PC-3 (cell line): ENCODE measurements around the gene SUSD3. TPM values are rescaled to one million over a fixed set of nuclear protein-coding genes. Genes with fewer than 3 reads are reported as not detected.

Source experiments
- ATAC-seq: fragments of 200-7000 bp; cut with Tn5 transposase; 2 replicates; pipeline ENCODE4 v1.9.1; 2020; ENCODE audit warnings: mild to moderate bottlenecking, moderate library complexity
- BruUV-seq: library from RNA; stranded (reverse); fragments of 400-500 nt; replicated peaks from 2 replicates; lab custom pipeline; 2021; lab: Mats Ljungman, UMichigan
- CTCF ChIA-PET: fragments of 300-600 bp; sonication (Branson Sonifier 250); formaldehyde crosslinking; loops from one replicate; lab custom pipeline; 2022; ENCODE audit warnings: antibody characterized with exemption; lab: Charles Lee
- POLR2A ChIA-PET: fragments of 300-600 bp; sonication (Branson Sonifier 250); formaldehyde crosslinking; loops from one replicate; lab custom pipeline; 2022; ENCODE audit warnings: antibody characterized with exemption; ENCODE audit not compliant: unreplicated experiment; lab: Charles Lee
- DNase-seq: peaks from one replicate; pipeline ENCODE4 v3.0.0-alpha.2; 2015
- H2AFZ ChIP-seq: fragments of 300-600 bp; sonication (generic); 2 replicates; pipeline ENCODE4 v1.6.0; 2016; ENCODE audit warnings: antibody characterized with exemption, low read length
- H3F3A ChIP-seq: fragments of 300-600 bp; sonication (generic); one replicate; pipeline ENCODE4 v1.6.0; 2017; ENCODE audit warnings: antibody characterized with exemption, low read length, control low read depth, mild to moderate bottlenecking; ENCODE audit not compliant: unreplicated experiment
- H3K27ac ChIP-seq: fragments of 300-600 bp; sonication (generic); 2 replicates; pipeline ENCODE4 v1.5.1; 2016; ENCODE audit warnings: mild to moderate bottlenecking, low read length
- H3K27me3 ChIP-seq: fragments of 300-600 bp; sonication (generic); 2 replicates; pipeline ENCODE4 v1.6.1; 2016; ENCODE audit warnings: low read length, mixed read lengths
- H3K36me3 ChIP-seq: fragments of 300-600 bp; sonication (generic); 2 replicates; pipeline ENCODE4 v1.6.1; 2016; ENCODE audit warnings: low read depth, mixed run types, low read length, mixed read lengths
- H3K4me1 ChIP-seq: fragments of 300-600 bp; sonication (generic); 2 replicates; pipeline ENCODE4 v1.5.1; 2016; ENCODE audit warnings: low read length; ENCODE audit not compliant: insufficient read depth
- H3K4me2 ChIP-seq: fragments of 300-600 bp; sonication (generic); 2 replicates; pipeline ENCODE4 v1.6.0; 2016; ENCODE audit warnings: low read length
- H3K4me3 ChIP-seq: fragments of 300-600 bp; sonication (generic); 2 replicates; pipeline ENCODE4 v1.5.1; 2016; ENCODE audit warnings: mild to moderate bottlenecking, low read length, mixed read lengths
- H3K79me2 ChIP-seq: fragments of 300-600 bp; sonication (generic); 2 replicates; pipeline ENCODE4 v1.6.1; 2017; ENCODE audit warnings: low read length, mixed read lengths
- H3K9ac ChIP-seq: fragments of 300-600 bp; sonication (generic); 2 replicates; pipeline ENCODE4 v1.6.0; 2016; ENCODE audit warnings: mild to moderate bottlenecking, low read length
- H3K9me2 ChIP-seq: fragments of 300-600 bp; sonication (generic); replicated peaks from 2 replicates; pipeline ENCODE4 v1.6.1; 2016; ENCODE audit warnings: mixed run types, low read length, mixed read lengths
- H3K9me3 ChIP-seq: fragments of 300-600 bp; sonication (generic); 2 replicates; pipeline ENCODE4 v1.6.1; 2016; ENCODE audit warnings: low read length, mixed read lengths
- H4K20me1 ChIP-seq: fragments of 300-600 bp; sonication (generic); 2 replicates; pipeline ENCODE4 v1.6.1; 2016; ENCODE audit warnings: low read length, mixed read lengths
- CTCF ChIP-seq: fragments of 300-600 bp; sonication (generic); conservative IDR thresholded peaks from 2 replicates; pipeline ENCODE4 v1.5.1; 2017; ENCODE audit warnings: antibody characterized with exemption, low read depth, mild to moderate bottlenecking, low read length
- EZH2 ChIP-seq: fragments of 300-600 bp; sonication (generic); IDR thresholded peaks from one replicate; pipeline ENCODE4 v1.6.1; 2017; ENCODE audit warnings: antibody characterized with exemption, mild to moderate bottlenecking, low read length; ENCODE audit not compliant: unreplicated experiment
- EZH2phosphoT487 ChIP-seq: fragments of 300-600 bp; sonication (generic); IDR thresholded peaks from 2 replicates; pipeline ENCODE4 v1.6.1; 2018; ENCODE audit warnings: mild to moderate bottlenecking, antibody characterized with exemption, low read length, borderline replicate concordance
- intact Hi-C: fragments of 100-400 bp; cut with micrococcal nuclease; formaldehyde crosslinking; loops from 2 replicates; pipeline ENCODE4 v1.9.0; 2023
- total RNA-seq: library from RNA; depleted of rRNA; stranded (reverse); fragments of >200 nt; gene quantifications from 2 replicates; pipeline ENCODE4 v1.2.3, GENCODE V29; 2014

SUSD3 gene
- total RNA-seq, 1 experiment from 2014 or later: 13.4 TPM

GRCh38 chr9:93035821-93036351, 22.6 kb upstream of the SUSD3 start:
- H3K27me3 ChIP-seq: no peaks in the 10 kb centered on the region
- no peaks in the 10 kb centered on the region for H4K20me1 ChIP-seq
- CTCF ChIA-PET: no interaction called here
- intact Hi-C loops: no loop called here
- H3K9ac ChIP-seq: no peak overlapping the region
- BruUV-seq: no TSS peak
- TF ChIP-seq EZH2phosphoT487 (no peak), CTCF (no peak), EZH2 (no peak)
- no peaks in the 10 kb centered on the region for H3K79me2 ChIP-seq
- POLR2A ChIA-PET: no interaction called here
- H3F3A ChIP-seq: no peaks in the 10 kb centered on the region
- no peaks in the 10 kb centered on the region for H3K36me3 ChIP-seq
- H3K4me3 ChIP-seq: no peak overlapping the region
- DNase-seq: no peak
- no peaks in the 10 kb centered on the region for H3K9me2 ChIP-seq
- no peak overlapping the region for H3K27ac ChIP-seq
- no peak overlapping the region for H3K4me2 ChIP-seq
- ATAC-seq: peak; percentile 22; the same call in 1 of the 2 replicates
- H3K9me3 ChIP-seq: no peaks in the 10 kb centered on the region
- no peak overlapping the region for H2AFZ ChIP-seq
- no peaks in the 10 kb centered on the region for H3K4me1 ChIP-seq

- H3K9me3 ChIP-seq: no peaks in the 10 kb centered on the region
- H3K4me1 ChIP-seq: no peaks in the 10 kb centered on the region
- no peak overlapping the region for H3K4me2 ChIP-seq
- TF ChIP-seq EZH2phosphoT487 (no peak), EZH2 (no peak), CTCF (no peak)
- ChIA-PET POLR2A (no interaction called here), CTCF (no interaction called here)
- H2AFZ ChIP-seq: no peak overlapping the region
- no peak for DNase-seq
- no peaks in the 10 kb centered on the region for H3F3A ChIP-seq
- H3K79me2 ChIP-seq: no peaks in the 10 kb centered on the region
- H3K9me2 ChIP-seq: no peaks in the 10 kb centered on the region
- intact Hi-C loops: no loop called here
- no peak overlapping the region for H3K4me3 ChIP-seq
- no peaks in the 10 kb centered on the region for H4K20me1 ChIP-seq
- BruUV-seq: no TSS peak
- H3K36me3 ChIP-seq: no peaks in the 10 kb centered on the region
- no peak overlapping the region for H3K9ac ChIP-seq
- no peak for ATAC-seq
- no peak overlapping the region for H3K27ac ChIP-seq
- H3K27me3 ChIP-seq: no peaks in the 10 kb centered on the region
Observed at GRCh38 chr9:93036887-93037475, 21.5 kb upstream of the SUSD3 start.

- Histone ChIP-seq H3K27me3 (no peaks in the 10 kb centered on the region), H2AFZ (no peak overlapping the region), H3K79me2 (no peaks in the 10 kb centered on the region), H3K4me1 (no peaks in the 10 kb centered on the region), H3K4me2 (no peak overlapping the region), H4K20me1 (no peaks in the 10 kb centered on the region), H3K36me3 (no peaks in the 10 kb centered on the region), H3K4me3 (no peak overlapping the region), H3F3A (no peaks in the 10 kb centered on the region), H3K27ac (no peak overlapping the region), H3K9me3 (no peaks in the 10 kb centered on the region), H3K9me2 (no peaks in the 10 kb centered on the region), H3K9ac (no peak overlapping the region)
- CTCF ChIA-PET: no interaction called here
- DNase-seq: no peak
- no peak for ATAC-seq
- BruUV-seq: no TSS peak
- TF ChIP-seq EZH2 (no peak), CTCF (no peak), EZH2phosphoT487 (no peak)
- POLR2A ChIA-PET: no interaction called here
- intact Hi-C loops: no loop called here
Observed at GRCh38 chr9:93037476-93037971, 21.0 kb upstream of the SUSD3 start.
